DMS53 treated with DMSO at 0.1 percent for 48 hours (cell line): ENCODE measurements around the gene JPH4.
A peak's percentile ranks its signal among the peaks of the same experiment; 100 is the strongest.

Experiments used
- DNase-seq: peaks from one replicate; lab custom pipeline; 2025; ENCODE audit not compliant: unreplicated experiment; lab: John Stamatoyannopoulos, UW

Gene JPH4

GRCh38 chr14:23578560-23579310 lies at the start of gene JPH4:
Gene JPH4, minus strand, starts transcription at chr14:23578790. Its CDS starts 1,337 bp downstream, at chr14:23577453.
- no peak for DNase-seq

- no peak for DNase-seq
Measured at GRCh38 chr14:23627961-23628360, 49.4 kb upstream of the JPH4 start.

- no peak for DNase-seq
Measured at GRCh38 chr14:23626946-23627345, 48.4 kb upstream of the JPH4 start.

GRCh38 chr14:23624830-23625404 lies 46.3 kb upstream of the JPH4 start:
- DNase-seq = no peak

- no peak for DNase-seq
Measured at GRCh38 chr14:23623962-23624361, 45.4 kb upstream of the JPH4 start.

- DNase-seq = no peak
Measured at GRCh38 chr14:23622990-23623389, 44.4 kb upstream of the JPH4 start.

GRCh38 chr14:23621932-23622730 lies 43.5 kb upstream of the JPH4 start:
- DNase-seq = no peak

GRCh38 chr14:23621204-23621931 lies 42.8 kb upstream of the JPH4 start:
- DNase-seq = no peak

- DNase-seq = no peak
Measured at GRCh38 chr14:23620177-23620702, 41.6 kb upstream of the JPH4 start.

GRCh38 chr14:23618415-23618988 lies 39.9 kb upstream of the JPH4 start:
- DNase-seq = no peak

- no peak for DNase-seq
Measured at GRCh38 chr14:23617539-23617938, 38.9 kb upstream of the JPH4 start.

- no peak for DNase-seq
Measured at GRCh38 chr14:23615856-23616255, 37.3 kb upstream of the JPH4 start.

- DNase-seq = no peak
Measured at GRCh38 chr14:23614395-23614828, 35.8 kb upstream of the JPH4 start.

- peak; percentile 78 for DNase-seq
Measured at GRCh38 chr14:23613242-23614070, 34.9 kb upstream of the JPH4 start.

- peak; percentile 22 for DNase-seq
Measured at GRCh38 chr14:23612802-23613201, 34.2 kb upstream of the JPH4 start.

- DNase-seq = peak; percentile 69
Measured at GRCh38 chr14:23612354-23612732, 33.8 kb upstream of the JPH4 start.

- DNase-seq = no peak
Measured at GRCh38 chr14:23610815-23611289, 32.3 kb upstream of the JPH4 start.

- no peak for DNase-seq
Measured at GRCh38 chr14:23610090-23610814, 31.7 kb upstream of the JPH4 start.
